DND-41 (cell line): ENCODE data around the gene CDT1.

Experiments
- EZH2 ChIP-seq: IDR thresholded peaks from 3 replicates; pipeline ENCODE4 v1.6.1; 2012; ENCODE audit warnings: borderline replicate concordance, low read depth, mild to moderate bottlenecking, moderate library complexity, low read length, inconsistent platforms; ENCODE audit not compliant: severe bottlenecking
- TF ChIP-seq, protein P1 (sequence below): IDR thresholded peaks from 2 replicates; pipeline ENCODE4 v1.5.1; 2012; ENCODE audit warnings: borderline replicate concordance, low read length, moderate library complexity, mild to moderate bottlenecking; ENCODE audit not compliant: poor library complexity, severe bottlenecking; ENCODE audit errors: extremely low read depth

DNA sequence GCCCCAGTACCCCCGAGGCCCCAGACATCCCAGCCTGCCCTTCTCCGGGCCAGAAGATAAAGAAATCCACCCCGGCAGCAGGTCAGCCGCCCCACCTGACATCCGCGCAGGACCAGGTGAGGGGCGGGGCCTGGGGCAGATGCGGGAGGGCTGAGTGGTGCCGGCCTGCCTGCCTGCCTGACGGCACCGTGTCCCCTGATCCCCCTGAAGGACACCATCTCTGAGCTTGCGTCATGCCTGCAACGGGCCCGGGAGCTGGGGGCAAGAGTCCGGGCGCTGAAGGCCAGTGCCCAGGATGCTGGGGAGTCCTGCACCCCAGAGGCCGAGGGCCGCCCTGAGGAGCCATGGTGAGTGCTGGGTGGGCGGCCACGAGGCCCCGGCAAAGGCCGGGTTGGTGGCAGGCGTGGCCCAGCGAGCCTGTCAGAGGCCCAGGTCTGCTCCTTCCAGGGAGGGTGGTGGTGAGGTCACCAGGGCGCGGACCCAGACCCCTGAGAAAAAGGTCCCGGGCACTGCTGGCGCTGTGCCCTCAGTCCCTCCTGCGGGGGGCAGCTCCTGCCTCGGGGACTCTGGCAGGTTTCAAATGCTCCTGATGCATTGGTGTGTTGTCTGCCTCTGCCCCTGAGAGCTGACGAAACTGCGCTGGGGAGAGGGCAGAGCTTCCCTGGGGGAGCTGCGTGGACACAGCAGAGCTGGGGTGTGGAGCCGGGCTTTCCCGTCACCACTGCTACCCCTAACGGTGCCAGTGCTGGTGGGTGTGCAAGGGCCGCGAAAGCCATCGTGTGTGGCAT is 1.2 kb downstream of the CDT1 start:
- TF ChIP-seq, protein P1, sequence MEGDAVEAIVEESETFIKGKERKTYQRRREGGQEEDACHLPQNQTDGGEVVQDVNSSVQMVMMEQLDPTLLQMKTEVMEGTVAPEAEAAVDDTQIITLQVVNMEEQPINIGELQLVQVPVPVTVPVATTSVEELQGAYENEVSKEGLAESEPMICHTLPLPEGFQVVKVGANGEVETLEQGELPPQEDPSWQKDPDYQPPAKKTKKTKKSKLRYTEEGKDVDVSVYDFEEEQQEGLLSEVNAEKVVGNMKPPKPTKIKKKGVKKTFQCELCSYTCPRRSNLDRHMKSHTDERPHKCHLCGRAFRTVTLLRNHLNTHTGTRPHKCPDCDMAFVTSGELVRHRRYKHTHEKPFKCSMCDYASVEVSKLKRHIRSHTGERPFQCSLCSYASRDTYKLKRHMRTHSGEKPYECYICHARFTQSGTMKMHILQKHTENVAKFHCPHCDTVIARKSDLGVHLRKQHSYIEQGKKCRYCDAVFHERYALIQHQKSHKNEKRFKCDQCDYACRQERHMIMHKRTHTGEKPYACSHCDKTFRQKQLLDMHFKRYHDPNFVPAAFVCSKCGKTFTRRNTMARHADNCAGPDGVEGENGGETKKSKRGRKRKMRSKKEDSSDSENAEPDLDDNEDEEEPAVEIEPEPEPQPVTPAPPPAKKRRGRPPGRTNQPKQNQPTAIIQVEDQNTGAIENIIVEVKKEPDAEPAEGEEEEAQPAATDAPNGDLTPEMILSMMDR, result no peak
- TF ChIP-seq EZH2, result no peak
